H4 (cell line): ENCODE data around the gene RASSF10. TPM values are rescaled to one million over a fixed set of nuclear protein-coding genes. Genes with fewer than 3 reads are reported as not detected.

ENCODE experiments used
- DNase-seq: peaks from one replicate; pipeline ENCODE4 v3.0.0-alpha.2; 2015; ENCODE audit warnings: low spot score
- total RNA-seq: library from RNA; depleted of rRNA; stranded (reverse); fragments of >200 nt; shearing (Covaris generic); gene quantifications from 2 replicates; pipeline ENCODE4 v1.2.3, GENCODE V29; 2014; rRNA removed

The RASSF10 gene
- not detected in 2 replicates for total RNA-seq

- DNase-seq = peak; percentile 24
Measured at GRCh38 chr11:13008625-13009475, at the start of gene RASSF10. Gene RASSF10 (plus strand): TSS chr11:13009316. CDS start chr11:13009577, 261 bp downstream.

GRCh38 chr11:12961615-12962014, 47.5 kb upstream of the RASSF10 start:
- DNase-seq = peak; percentile 18

DNA sequence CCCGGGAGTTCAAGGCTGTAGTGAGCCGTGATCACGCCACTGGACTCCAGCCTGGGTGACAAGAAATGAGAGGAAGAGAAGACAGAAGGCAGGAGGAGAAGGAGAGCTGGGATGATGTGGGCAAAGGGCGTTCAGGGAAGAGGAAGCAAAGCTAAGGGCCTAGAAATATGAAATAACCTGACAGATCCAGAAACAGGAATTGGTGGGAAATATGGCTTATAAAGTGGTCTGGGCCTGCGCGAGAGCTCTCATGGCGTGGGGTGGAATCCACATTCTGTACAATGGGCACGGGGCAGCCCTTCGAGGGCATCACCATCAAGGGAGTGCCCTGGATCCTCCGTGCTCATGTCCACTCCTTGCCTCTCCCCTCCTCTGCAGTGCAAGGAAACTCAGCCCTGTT, 46.8 kb upstream of the RASSF10 start:
- no peak for DNase-seq

DNA sequence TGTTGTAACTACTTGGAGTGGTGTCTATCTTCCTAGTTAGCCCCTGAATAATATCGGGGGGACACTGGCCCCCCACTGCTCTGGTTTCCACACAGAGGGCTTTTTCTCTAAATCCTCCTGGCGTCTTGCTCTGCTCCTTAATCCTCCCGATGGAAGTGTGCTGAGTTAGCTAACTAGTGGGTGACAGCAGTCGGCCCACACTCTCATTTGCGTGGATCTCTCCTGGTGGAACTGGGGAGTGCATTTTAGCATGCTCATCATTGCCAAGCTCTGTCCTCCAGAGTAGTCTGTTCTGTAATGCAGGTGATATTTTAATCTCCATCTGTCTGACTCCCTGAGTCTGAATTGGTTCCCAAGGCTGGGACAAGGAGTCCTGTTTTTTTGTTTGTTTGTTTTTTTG, 46.1 kb upstream of the RASSF10 start:
- no peak for DNase-seq

DNA sequence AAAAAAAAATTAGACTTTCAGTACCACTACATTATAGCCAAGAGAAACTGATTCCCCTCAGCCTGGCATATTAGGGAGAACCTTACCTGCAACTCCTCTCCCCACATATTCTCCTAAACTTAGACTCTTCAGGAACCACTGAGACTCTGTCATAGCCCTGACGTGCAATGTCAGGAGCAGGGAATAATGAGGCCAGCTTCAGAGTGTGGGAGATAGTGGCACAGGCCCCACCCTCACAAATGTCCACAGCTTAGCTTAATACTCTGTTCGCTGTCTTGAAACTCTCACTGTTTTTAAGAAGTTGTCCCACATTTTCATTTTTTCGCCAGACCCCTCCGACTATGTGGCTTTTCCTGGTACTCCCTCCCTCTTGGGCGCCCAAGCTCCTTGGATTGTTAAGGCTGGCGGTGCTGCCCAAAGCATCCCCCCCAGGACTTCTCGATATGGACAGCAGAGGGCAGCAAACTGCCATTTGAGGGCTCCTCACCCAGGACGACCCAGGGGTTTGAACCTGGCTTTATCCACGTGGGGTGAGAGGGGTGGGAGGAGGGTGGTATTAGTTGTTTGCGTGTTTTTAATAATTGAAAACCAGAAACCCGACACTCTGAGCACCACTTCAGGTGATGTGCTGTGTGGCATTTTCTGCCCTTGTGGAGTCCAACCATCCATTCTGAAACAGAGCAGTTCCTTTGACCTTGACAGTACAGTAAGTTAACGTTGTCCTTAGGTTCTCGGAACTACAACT, 45.2 kb upstream of the RASSF10 start:
- DNase-seq = peak; percentile 69

DNA sequence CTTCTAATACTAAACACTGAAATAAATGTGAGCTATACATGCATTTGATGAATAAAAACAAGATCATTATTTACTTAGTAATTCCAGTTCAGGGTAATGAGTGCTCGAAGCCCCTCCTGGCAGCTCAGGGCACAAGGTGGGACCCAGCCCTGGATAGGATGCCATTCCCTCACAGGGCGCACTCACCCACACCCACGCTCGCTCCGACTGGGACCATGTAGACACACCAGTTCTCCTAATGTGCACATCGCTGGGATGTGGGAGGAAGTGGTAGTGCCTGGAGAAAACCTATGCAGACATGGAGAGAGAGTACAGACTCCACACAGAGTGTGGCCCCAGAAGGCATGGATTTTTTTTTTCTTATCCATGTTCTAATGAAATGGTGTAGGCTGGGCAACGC, 44.5 kb upstream of the RASSF10 start:
- no peak for DNase-seq

GRCh38 chr11:12966002-12966401, 43.1 kb upstream of the RASSF10 start:
- DNase-seq = no peak

DNA sequence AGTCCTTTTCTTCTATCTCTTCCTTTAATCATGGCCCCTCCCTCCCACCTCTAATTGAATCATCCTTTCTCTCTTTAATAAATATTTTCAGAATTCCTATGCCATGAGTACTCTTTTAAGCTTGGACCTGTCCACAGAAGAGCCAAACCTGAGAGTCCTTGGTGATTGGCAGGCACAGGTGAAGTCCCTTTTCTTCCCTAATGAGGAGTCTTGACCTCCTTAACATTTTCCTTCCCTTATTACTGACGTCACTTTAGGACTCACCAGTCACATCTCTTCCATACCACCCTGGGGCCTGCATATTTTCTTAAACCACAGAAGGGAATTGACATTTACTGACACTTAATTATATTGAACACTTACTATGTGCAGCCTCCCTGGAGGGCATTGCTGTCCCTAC, 41.0 kb upstream of the RASSF10 start:
- DNase-seq = no peak

DNA sequence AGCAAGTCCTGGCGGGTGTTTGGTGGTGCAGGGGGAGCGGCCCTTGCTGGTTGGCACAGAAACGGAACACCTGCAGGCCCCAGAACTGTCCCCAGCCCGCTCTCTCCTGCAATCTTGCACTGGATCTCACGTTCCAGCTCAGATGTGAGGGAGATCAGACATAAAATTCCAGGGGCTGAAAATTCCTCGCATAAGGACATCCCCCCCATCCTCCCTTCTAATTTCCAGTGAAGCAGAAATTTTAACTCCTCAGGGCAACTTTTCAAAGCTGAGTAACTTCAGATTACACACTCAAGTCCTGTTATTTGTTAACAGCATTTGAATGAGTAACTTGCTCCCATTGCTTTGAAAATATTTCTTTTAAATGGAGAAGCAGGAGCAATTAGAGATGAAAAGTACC, 40.3 kb upstream of the RASSF10 start:
- DNase-seq = no peak

DNA sequence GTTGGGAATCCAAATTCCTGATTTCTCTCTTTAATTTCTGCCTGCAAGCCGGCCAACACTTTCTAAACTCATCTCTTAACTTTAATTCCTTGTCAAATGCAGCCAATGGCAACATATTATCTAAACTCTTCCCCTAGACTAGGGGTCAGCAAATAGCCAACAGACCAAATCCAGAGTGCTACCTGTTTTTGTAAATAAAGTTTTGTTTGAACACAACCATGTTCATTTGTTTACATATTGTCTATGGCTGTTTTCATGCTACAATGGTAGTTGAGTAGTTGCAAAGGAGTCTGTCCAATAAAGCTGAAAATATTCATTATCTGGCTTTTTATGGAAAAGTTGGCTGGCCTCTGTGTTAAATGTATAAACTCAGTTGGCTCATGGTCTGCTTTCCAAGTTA, 37.2 kb upstream of the RASSF10 start:
- no peak for DNase-seq

- no peak for DNase-seq
Measured at GRCh38 chr11:12973528-12974181, 35.5 kb upstream of the RASSF10 start.

DNA sequence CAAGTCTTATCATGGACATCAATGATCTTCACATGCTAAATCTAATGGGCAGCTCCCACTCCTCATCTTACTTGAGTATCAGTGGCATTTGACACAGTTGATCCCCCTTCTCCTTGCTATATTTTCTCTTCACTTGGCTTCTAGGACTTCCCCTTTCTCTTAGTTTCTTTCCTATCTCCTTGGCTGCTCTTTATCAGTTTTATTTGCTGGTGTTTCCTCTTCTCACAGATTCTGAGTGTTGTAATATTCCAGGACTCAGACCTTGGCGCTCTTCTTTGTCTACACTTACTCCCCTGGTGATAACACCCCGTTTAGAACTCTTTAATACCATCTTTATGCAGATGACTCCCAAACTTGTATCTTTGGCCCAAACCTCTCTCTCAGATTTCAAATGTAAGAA, 33.9 kb upstream of the RASSF10 start:
- no peak for DNase-seq

- no peak for DNase-seq
Measured at GRCh38 chr11:12979928-12980689, 29.0 kb upstream of the RASSF10 start.

DNA sequence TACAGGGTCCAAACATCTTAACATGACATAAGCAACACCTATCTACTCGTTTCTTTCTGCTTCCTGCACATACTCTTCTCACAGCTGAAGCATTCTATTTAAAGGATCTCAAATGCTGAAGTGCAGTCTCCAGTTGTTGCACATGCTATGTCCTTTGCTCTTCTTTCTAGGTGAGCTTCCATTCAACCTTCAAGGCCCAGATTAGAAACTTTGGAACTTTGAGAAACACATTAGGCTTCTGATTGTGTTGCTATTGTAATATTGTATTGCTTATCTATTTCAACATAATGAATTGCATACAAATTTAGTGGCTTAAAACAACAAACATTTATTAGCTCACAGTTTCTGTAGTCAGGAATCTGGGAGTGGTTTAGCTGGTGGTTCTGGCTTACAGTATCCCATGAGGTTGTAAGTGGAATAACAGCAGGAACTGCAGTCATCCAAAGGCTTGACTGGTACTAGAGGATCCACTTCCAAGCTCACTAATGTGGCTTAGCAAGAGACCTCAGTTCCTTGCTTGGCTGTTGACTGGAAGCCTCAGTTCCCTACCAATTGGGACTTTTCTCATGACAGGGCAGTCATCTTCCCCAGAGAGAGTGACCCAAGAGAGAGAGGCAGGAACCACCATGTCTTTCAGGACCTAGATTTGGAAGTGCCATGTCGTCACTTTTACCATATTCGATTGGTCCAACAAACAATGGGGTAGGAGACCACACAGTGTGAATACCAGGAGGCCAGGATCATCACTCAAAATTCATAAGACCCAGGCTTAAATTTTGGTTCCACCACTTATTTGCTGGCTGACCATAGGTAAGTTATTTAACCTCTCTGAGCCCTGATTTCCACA, 27.2 kb upstream of the RASSF10 start:
- DNase-seq = peak; percentile 25

DNA sequence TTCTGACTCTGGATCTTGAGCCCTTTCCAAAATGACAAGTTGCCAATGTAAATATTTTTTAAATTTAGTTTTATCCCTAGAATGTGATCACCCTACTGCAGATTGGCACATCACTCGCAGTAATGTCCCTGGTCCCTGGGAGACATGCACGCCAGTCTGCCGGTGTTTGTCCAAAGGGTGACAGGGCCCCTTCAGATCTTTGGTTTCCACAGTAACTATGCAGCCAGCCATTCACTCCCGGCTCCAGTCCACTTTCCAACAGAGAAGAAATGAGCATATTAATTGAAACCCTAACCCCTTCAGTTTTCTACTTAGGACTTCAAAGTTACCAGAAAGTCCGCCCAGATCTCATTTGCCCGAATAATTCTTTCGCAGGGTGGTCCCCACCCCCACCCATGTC, 25.8 kb upstream of the RASSF10 start:
- no peak for DNase-seq

DNA sequence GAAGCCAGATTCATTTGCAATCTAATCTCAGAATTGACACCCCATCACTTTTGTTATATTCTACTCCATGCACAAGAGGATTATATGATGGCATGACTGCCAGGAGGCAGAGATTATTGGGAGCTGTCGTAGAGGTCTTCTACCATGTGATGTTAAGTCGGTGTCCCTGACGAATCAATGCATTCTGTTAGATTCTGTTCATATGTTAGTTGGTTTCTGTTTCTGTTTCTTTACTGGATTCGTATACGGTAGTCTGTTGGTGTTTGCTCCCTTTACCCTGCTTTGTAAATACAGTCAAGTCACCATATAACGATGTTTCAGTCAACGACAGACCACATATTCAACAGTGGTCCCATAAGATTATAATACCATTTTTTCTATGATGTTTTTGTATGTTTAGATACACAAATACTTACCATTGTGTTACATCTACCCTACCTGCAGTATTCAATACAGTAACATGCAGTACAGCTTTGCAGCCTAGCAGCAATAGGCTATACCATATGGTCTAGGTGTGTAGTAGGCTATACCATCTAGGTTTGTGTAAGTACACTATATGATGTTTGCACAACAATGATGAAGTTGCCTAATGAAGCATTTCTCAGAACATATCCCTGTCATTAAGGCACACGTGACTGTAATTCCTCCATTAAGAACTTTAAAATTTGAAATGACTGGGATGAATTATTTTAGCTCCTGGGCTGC, 22.8 kb upstream of the RASSF10 start:
- DNase-seq = no peak

GRCh38 chr11:12989428-12990161, 19.5 kb upstream of the RASSF10 start:
- no peak for DNase-seq

DNA sequence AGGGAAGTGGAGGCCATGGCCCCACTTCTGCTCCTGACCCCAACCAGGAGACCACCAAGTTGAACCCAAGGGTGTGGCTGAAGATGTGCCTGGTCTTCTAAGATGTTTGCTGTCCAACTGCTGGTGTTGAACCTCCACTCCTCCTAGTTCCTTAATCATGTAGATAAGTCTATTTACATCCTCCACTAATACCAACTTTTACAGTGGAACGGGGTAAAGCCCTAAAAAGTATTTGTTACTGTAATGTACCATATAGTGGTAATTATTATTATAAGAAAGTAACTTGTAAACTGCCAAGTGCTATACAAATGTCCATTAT, 19.0 kb upstream of the RASSF10 start:
- DNase-seq = no peak

- DNase-seq = no peak
Measured at GRCh38 chr11:12991426-12991825, 17.7 kb upstream of the RASSF10 start.

DNA sequence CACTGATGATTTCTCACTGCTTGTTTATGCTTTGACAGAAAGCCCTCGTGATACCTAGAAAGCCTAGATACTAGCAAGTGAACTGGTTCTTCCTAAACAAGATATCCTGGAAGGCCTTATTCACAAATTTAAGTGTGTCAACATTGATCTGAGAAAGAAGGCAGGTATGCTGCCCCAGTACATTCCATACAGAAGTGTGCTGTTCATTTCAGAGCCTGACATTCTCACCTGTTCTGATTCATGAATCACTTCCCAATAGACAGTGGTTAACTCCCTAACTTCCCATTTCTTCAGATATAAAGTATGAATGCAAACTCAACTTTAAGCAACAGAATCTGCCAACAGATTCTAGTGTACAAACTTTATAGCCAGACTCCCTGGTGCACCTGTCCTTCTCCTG, 15.5 kb upstream of the RASSF10 start:
- no peak for DNase-seq
